ENCODE measurements around the gene PIK3R5.

DNA sequence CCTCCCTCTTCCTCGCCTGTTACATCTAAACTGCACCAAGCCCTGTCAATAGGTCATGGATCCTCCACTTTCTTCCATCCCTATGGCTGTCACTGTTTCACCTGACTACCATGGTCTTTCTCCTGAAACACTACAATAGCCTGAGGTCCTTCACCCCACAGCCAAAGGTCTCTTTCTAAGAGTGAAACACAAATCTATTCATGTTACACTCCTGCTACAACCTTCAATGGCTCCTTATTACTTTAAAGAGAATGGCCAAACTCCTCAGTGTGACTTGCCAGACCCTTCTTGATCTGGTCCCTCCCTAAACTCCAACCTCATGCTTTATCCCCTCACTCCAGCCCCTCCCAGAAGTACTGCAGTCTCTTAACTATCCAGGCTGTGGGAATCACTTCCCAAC, 97.4 kb downstream of the PIK3R5 start:
- TF ChIP-seq POLR2A (IDR thresholded peaks at IDR 0.05; ENCODE audit: low read length) (no peak), GATA1 (IDR thresholded peaks at IDR 0.05; ENCODE audit: low read depth, low read length) (no peak)

Data from erythroblast (primary cell).